Thyroid gland (tissue), 4 donors: ENCODE data around the gene CCDC39. TPM values are rescaled to one million over a fixed set of nuclear protein-coding genes. Genes with fewer than 3 reads are reported as not detected.
A peak's percentile ranks its signal among the peaks of the same experiment; 100 is the strongest.

Source experiments
- DNase-seq, 2 donors: peaks; one replicate each; pipeline ENCODE4 v3.0.0-alpha.2; 2019
- H3K27ac ChIP-seq, 3 donors: fragments of 200-600 bp; sonication (generic); 1 replicate in 2 of 3; 2 replicates in 1 of 3; pipeline ENCODE4 v1.5.1; 2016 to 2019; ENCODE audit warnings: mild to moderate bottlenecking in 1 of 3, moderate library complexity in 1 of 3
- H3K27me3 ChIP-seq: fragments of 200-600 bp; sonication (generic); one replicate; pipeline ENCODE4 v1.5.1; 2019
- H3K36me3 ChIP-seq, 2 donors: fragments of 200-600 bp; sonication (generic); one replicate each; pipeline ENCODE4 v1.5.1; 2016 to 2019
- H3K4me1 ChIP-seq, 2 donors: fragments of 200-600 bp; sonication (generic); one replicate each; pipeline ENCODE4 v1.5.1; 2017 to 2019
- H3K4me3 ChIP-seq, 3 donors: fragments of 200-600 bp; sonication (generic); replicated peaks in 1 of 3; 1 replicate in 2 of 3; 2 replicates in 1 of 3; pipeline ENCODE4 v1.5.1; 2016; ENCODE audit warnings: mild to moderate bottlenecking in 1 of 3
- H3K9me3 ChIP-seq: fragments of 200-600 bp; sonication (generic); one replicate; pipeline ENCODE4 v1.5.1; 2017
- POLR2A ChIP-seq, 2 donors: fragments of 450-650 bp; IDR thresholded peaks; one replicate each; pipeline ENCODE4 v1.6.1; 2017; ENCODE audit warnings: antibody characterized with exemption in 2 of 2, mild to moderate bottlenecking in 2 of 2, moderate library complexity in 1 of 2
- WGBS, 2 donors: methylation state at CpG; one replicate each; pipeline ENCODE4 v1.1.5; 2017; 5-methylcytosine and 5-hydroxymethylcytosine counted together
- intact Hi-C: fragments of 100-400 bp; cut with DNase I; formaldehyde crosslinking; loops from one replicate; pipeline ENCODE4 v1.15.1; 2023
- total RNA-seq, 4 donors: library from RNA; depleted of rRNA; stranded (reverse); fragments of >200 nt; gene quantifications; one replicate each; pipeline ENCODE4 v1.2.3, GENCODE V29; 2016
- TF ChIP-seq, protein P1 (sequence below), 6 experiments: fragments of 200-600 bp in 3 of 6; fragments of 450-650 bp in 3 of 6; sonication (generic) in 3 of 6; IDR thresholded peaks; one replicate each; pipeline ENCODE4 v1.5.1; 2016 to 2019; ENCODE audit warnings: antibody characterized with exemption in 6 of 6, mild to moderate bottlenecking in 2 of 6, inconsistent platforms in 1 of 6, moderate library complexity in 1 of 6

The CCDC39 gene
- total RNA-seq = under 1 TPM in 1 of 4 donors, not detected in 3; 0.27 TPM

DNA sequence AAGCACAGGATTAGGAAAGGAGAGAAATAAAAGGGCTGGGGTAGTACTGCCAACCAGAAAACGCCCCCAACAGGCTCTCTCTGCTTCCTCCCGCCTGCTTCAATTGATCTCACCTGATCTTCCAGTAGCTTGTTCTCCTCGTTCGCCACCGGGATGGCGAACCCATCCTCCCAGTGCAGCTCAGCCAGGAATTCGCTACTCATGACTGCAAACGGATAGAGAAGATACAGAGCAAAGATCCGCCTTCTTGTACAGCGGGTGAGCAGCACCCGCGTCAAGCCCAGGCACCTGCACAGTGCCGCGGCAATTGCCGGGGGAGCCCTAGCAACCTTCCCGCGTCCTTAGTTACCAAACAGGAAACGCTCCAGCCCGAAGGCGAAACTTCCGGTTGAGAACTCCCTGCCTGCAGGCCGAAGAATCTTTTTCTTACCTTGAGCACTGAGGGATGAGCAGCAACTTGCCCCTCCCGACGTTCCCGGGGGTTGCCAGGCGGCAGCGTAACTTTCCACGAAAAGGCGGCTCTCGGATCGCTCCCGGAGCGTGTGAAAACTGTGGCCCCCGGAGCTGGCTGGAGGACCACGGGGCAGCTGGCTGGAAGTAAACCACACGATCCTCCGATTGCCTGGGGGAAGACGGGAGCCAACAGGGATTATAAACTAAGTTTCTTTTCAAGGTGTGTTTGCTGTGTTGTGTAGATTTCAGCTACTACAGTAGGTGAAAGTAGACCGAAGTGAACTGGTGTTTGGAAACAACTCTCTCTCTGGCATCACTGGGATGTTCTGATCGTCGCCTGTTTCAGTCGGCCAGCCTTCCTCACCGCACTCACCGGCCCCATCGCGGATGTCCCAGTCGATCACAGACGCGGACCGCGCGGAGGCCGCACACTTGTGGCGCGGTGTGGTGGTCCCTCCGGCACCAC lies at the start of gene CCDC39:
Gene CCDC39 (minus strand): TSS at position 312 of the 919 bp plus-strand sequence. CDS start 109 bp downstream, at position 203.
- Histone ChIP-seq H3K27ac (peak within 1 kb of the TSS in 1 of 3 donors; percentile 53), H3K9me3 (no peaks in the 10 kb centered on the region), H3K27me3 (no peaks in the 10 kb centered on the region), H3K4me1 (peaks cover 5 to 9% of the 10 kb centered on the region in 2 donors), H3K36me3 (no peaks in the 10 kb centered on the region), H3K4me3 (peak within 1 kb of the TSS; percentile 49 to 75 (median 58))
- 1% methylated on average over 46 to 56 of the region's 56 CpGs for WGBS, 2 donors
- no peak for TF ChIP-seq POLR2A (IDR thresholded peaks at IDR 0.05)
- TF ChIP-seq, protein P1, sequence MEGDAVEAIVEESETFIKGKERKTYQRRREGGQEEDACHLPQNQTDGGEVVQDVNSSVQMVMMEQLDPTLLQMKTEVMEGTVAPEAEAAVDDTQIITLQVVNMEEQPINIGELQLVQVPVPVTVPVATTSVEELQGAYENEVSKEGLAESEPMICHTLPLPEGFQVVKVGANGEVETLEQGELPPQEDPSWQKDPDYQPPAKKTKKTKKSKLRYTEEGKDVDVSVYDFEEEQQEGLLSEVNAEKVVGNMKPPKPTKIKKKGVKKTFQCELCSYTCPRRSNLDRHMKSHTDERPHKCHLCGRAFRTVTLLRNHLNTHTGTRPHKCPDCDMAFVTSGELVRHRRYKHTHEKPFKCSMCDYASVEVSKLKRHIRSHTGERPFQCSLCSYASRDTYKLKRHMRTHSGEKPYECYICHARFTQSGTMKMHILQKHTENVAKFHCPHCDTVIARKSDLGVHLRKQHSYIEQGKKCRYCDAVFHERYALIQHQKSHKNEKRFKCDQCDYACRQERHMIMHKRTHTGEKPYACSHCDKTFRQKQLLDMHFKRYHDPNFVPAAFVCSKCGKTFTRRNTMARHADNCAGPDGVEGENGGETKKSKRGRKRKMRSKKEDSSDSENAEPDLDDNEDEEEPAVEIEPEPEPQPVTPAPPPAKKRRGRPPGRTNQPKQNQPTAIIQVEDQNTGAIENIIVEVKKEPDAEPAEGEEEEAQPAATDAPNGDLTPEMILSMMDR (IDR thresholded peaks at IDR 0.05) = no peak
- peak; percentile 74 to 75 for DNase-seq
- intact Hi-C loops = no loop called here

DNA sequence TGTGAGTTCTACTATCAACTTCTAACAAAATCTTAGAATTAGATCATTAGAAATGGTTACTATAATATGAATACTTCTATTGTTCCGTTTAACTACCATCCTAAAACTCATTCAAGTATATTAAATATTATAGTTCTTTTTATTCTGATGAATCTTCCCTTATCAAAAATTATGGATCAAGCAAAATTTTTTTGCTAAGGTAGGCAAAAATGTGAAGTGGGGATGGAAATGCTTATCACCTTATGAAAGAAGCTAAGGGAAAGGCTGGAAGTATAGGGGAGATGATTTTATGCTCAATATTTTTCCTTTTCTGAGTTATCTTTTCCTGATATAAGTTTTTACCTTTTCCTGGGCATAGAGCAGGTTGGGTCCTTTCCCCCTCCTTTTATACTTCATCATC lies 40.7 kb upstream of the CCDC39 start:
- no peak for DNase-seq
- Histone ChIP-seq H3K4me1 (no peaks in the 10 kb centered on the region), H3K4me3 (no peak overlapping the region), H3K36me3 (no peaks in the 10 kb centered on the region), H3K27me3 (no peaks in the 10 kb centered on the region), H3K27ac (no peak overlapping the region), H3K9me3 (no peaks in the 10 kb centered on the region)
- TF ChIP-seq, protein P1 (IDR thresholded peaks at IDR 0.05) = no peak
- TF ChIP-seq POLR2A (IDR thresholded peaks at IDR 0.05) = no peak
- 48 to 88% methylated on average over 1 of the region's 1 CpG for WGBS, 2 donors
- intact Hi-C loops = no loop called here

DNA sequence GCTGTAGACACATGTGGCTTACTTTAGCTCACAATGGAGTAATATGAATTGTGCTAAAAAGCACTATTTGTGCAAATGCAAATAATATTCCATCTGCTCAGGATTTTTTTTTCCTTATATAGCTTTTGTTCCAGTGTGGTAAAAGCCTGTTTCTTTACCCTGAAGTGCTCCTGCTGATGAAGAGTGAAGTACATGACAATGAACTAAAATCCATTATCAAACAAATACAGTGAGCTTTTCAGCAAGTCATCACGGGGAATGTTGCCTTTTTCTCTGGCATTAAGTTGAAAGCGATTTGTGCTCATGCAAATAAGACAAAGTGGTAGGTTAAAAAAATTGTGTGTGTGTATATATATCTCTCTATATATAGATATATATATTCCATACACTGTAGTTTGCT lies 28.6 kb upstream of the CCDC39 start:
- WGBS, 2 donors = 32 to 33% methylated on average over 2 of the region's 2 CpGs
- intact Hi-C loops = no loop called here
- H3K36me3 ChIP-seq = no peaks in the 10 kb centered on the region
- H3K4me1 ChIP-seq = no peaks in the 10 kb centered on the region
- H3K27ac ChIP-seq = no peak overlapping the region
- H3K9me3 ChIP-seq = no peaks in the 10 kb centered on the region
- no peak for DNase-seq
- no peak overlapping the region for H3K4me3 ChIP-seq
- H3K27me3 ChIP-seq = no peaks in the 10 kb centered on the region
- TF ChIP-seq POLR2A (IDR thresholded peaks at IDR 0.05) = no peak
- TF ChIP-seq, protein P1 (IDR thresholded peaks at IDR 0.05) = no peak

DNA sequence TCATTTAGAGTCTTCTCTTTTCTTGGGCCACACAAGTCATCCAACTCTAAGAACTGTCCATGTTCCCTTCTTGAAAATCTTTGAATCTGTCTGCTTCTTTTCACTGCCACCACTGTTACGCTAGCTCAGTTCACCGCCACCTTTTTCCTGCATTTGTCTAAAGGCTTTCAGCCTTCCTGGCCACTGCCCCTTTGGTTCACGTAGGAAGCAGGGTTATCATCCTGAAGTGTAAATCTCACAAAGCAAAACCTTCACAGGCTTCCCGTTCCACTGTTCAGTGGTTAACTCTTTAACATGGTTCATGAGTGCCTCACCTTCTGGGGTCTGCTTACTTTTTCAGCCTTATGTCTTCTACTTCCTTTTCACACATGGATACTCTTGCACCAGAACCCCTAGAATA lies 26.3 kb upstream of the CCDC39 start:
- Histone ChIP-seq H3K36me3 (no peaks in the 10 kb centered on the region), H3K9me3 (no peaks in the 10 kb centered on the region), H3K27ac (no peak overlapping the region), H3K27me3 (no peaks in the 10 kb centered on the region), H3K4me1 (no peaks in the 10 kb centered on the region), H3K4me3 (no peak overlapping the region)
- intact Hi-C loops = no loop called here
- WGBS, 2 donors = 61 to 72% methylated on average over 4 of the region's 4 CpGs
- DNase-seq = no peak
- TF ChIP-seq, protein P1 (IDR thresholded peaks at IDR 0.05) = no peak

DNA sequence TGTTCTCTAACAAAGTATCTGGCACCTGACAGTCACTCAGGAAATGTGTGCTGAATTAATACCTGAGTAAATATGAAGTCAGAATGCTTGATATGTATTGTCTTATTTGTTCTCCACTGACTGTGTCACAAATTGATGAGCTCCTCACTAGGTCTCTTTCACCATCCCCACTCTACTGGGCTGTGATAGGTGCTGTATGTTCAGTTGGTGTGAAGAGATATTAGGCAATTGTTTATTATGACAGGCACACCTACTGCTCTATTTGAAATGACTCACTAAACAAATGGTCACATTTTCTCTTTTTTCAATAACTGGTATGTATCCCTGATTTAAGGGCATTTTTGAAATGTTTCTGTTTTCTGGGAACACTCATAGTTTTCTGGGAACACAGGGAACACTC lies 25.2 kb upstream of the CCDC39 start:
- no peaks in the 10 kb centered on the region for H3K27me3 ChIP-seq
- no peak overlapping the region for H3K4me3 ChIP-seq
- intact Hi-C loops = no loop called here
- no peaks in the 10 kb centered on the region for H3K36me3 ChIP-seq
- no peaks in the 10 kb centered on the region for H3K4me1 ChIP-seq
- H3K27ac ChIP-seq = no peak overlapping the region
- DNase-seq = no peak
- H3K9me3 ChIP-seq = no peaks in the 10 kb centered on the region
- TF ChIP-seq, protein P1 (IDR thresholded peaks at IDR 0.05) = no peak
- no peak for TF ChIP-seq POLR2A (IDR thresholded peaks at IDR 0.05)
